GM12878 (cell line): ENCODE results near the gene NTN3. TPM values are rescaled to one million over a fixed set of nuclear protein-coding genes. Genes with fewer than 3 reads are reported as not detected.

Source experiments
- ATAC-seq: fragments of 200-7000 bp; cut with Tn5 transposase; 3 replicates; pipeline ENCODE4 v1.9.1; 2020; ENCODE audit warnings: mild to moderate bottlenecking, moderate library complexity
- BruUV-seq: library from RNA; stranded (reverse); fragments of 400-500 nt; replicated peaks from 2 replicates; lab custom pipeline; 2021; lab: Mats Ljungman, UMichigan
- CTCF ChIA-PET: fragments of 300-600 bp; sonication (Branson Sonifier 250); formaldehyde crosslinking; extraction: SDS; loops from one replicate; lab custom pipeline; 2021; ENCODE audit warnings: inconsistent platforms; lab: Yijun Ruan, JAX
- POLR2A ChIA-PET: fragments of 350-600 bp; formaldehyde crosslinking; extraction: SDS; loops from one replicate; lab custom pipeline; 2021; ENCODE audit warnings: inconsistent platforms; lab: Charles Lee
- RAD21 ChIA-PET: fragments of 300-600 bp; sonication (Branson Sonifier 250); formaldehyde crosslinking; loops from one replicate; lab custom pipeline; 2023; ENCODE audit warnings: antibody characterized with exemption; ENCODE audit not compliant: unreplicated experiment; lab: Charles Lee
- SMC1A ChIA-PET: fragments of 300-600 bp; sonication (Branson Sonifier 250); formaldehyde crosslinking; loops from one replicate; lab custom pipeline; 2023; ENCODE audit not compliant: unreplicated experiment, uncharacterized antibody; lab: Charles Lee
- DNase-seq: peaks from one replicate; pipeline ENCODE4 v3.0.0-alpha.2; 2011; ENCODE audit warnings: low read depth, low spot score
- FAIRE-seq: peaks from 3 replicates; lab custom pipeline; 2011; peaks lifted over from hg19 to GRCh38; lab: Jason Lieb, UNC
- H2AFZ ChIP-seq: 2 replicates; pipeline ENCODE4 v1.6.0; 2011; ENCODE audit warnings: low read depth, low read length, control low read depth; ENCODE audit not compliant: control insufficient read depth
- H3K27ac ChIP-seq: 2 replicates; pipeline ENCODE4 v1.5.1; 2011; ENCODE audit warnings: control low read depth; ENCODE audit not compliant: control insufficient read depth, insufficient read depth
- H3K27me3 ChIP-seq, 2 experiments: replicated peaks in 1 of 2; 2 replicates each; pipeline versions ENCODE4 v1.6.0 to v1.6.1; 2011; ENCODE audit warnings: low read length in 1 of 2; ENCODE audit not compliant: control insufficient read depth in 2 of 2, insufficient read depth in 2 of 2
- H3K36me3 ChIP-seq, 2 experiments: 2 replicates each; pipeline ENCODE4 v1.5.1; 2011; ENCODE audit warnings: low read length in 1 of 2; ENCODE audit not compliant: control insufficient read depth in 2 of 2, insufficient read depth in 2 of 2
- H3K4me1 ChIP-seq: 2 replicates; pipeline ENCODE4 v1.6.1; 2011; ENCODE audit warnings: mild to moderate bottlenecking, low read length, moderate library complexity, mixed read lengths; ENCODE audit not compliant: control insufficient read depth, insufficient read depth
- H3K4me2 ChIP-seq: 2 replicates; pipeline ENCODE4 v1.6.0; 2011; ENCODE audit warnings: control low read depth; ENCODE audit not compliant: control insufficient read depth, insufficient read depth
- H3K4me3 ChIP-seq: fragments of 200-600 bp; sonication (generic); 2 replicates; pipeline ENCODE4 v1.5.1; 2016
- H3K79me2 ChIP-seq: 2 replicates; pipeline ENCODE4 v1.6.0; 2011; ENCODE audit warnings: low read length; ENCODE audit not compliant: control insufficient read depth, insufficient read depth
- H3K9ac ChIP-seq: 2 replicates; pipeline ENCODE4 v1.8.0; 2011; ENCODE audit warnings: low read length, control low read depth, mixed read lengths; ENCODE audit not compliant: control insufficient read depth, insufficient read depth
- H3K9me3 ChIP-seq: replicated peaks from 3 replicates; pipeline ENCODE4 v1.5.1; 2011; ENCODE audit warnings: mild to moderate bottlenecking, low read length; ENCODE audit not compliant: control insufficient read depth, insufficient read depth
- H4K20me1 ChIP-seq: 2 replicates; pipeline ENCODE4 v1.6.0; 2011; ENCODE audit not compliant: control insufficient read depth, insufficient read depth
- CHD2 ChIP-seq: IDR thresholded peaks from 2 replicates; pipeline ENCODE4 v1.6.1; 2011; ENCODE audit warnings: low read depth, low read length, improper control_type of control experiment, borderline replicate concordance
- CREB1 ChIP-seq: IDR thresholded peaks from 2 replicates; pipeline ENCODE4 v1.6.1; 2012; ENCODE audit warnings: low read depth, mild to moderate bottlenecking, inconsistent platforms
- ESRRA ChIP-seq: IDR thresholded peaks from 2 replicates; pipeline ENCODE4 v1.6.1; 2012; ENCODE audit warnings: mild to moderate bottlenecking, low read length, improper control_type of control experiment
- EZH2 ChIP-seq: IDR thresholded peaks from 2 replicates; pipeline ENCODE4 v1.6.1; 2012; ENCODE audit warnings: low read depth, mild to moderate bottlenecking, control low read depth, inconsistent platforms, low read length, borderline replicate concordance; ENCODE audit not compliant: control insufficient read depth
- POLR2A ChIP-seq: IDR thresholded peaks from 2 replicates; pipeline ENCODE4 v1.6.1; 2011; ENCODE audit warnings: low read depth, mild to moderate bottlenecking, low read length
- ZBED1 ChIP-seq: IDR thresholded peaks from 2 replicates; pipeline ENCODE4 v1.6.1; 2016; ENCODE audit warnings: borderline replicate concordance
- ZSCAN29 ChIP-seq: fragments of 450-650 bp; IDR thresholded peaks from 2 replicates; pipeline ENCODE4 v1.6.1; 2017; ENCODE audit warnings: mild to moderate bottlenecking, moderate library complexity
- WGBS: methylation state at CpG from one replicate; pipeline ENCODE4 v1.1.6; 2016; ENCODE audit warnings: low lambda C conversion rate; ENCODE audit not compliant: insufficient replicate concordance, insufficient coverage; ENCODE audit errors: missing lambda C conversion rate; 5-methylcytosine and 5-hydroxymethylcytosine counted together
- in situ Hi-C: fragments of 300-500 bp; cut with MboI; formaldehyde crosslinking; loops from 9 replicates; pipeline ENCODE4 v1.14.3; 2018; ENCODE audit warnings: mixed read lengths
- intact Hi-C: fragments of 100-400 bp; cut with micrococcal nuclease; formaldehyde crosslinking; loops from one replicate; pipeline ENCODE4 v1.14.2; 2022; ENCODE audit not compliant: unreplicated experiment
- polyA plus RNA-seq, 11 experiments: library from polyadenylated mRNA; depleted of rRNA in 4 of 11; unstranded in 6 of 11; stranded (reverse) in 5 of 11; fragments of >200 nt; fragmentation: Nextera tagmentation in 4 of 11; fragmentation: Illumina TruSeq in 1 of 11; extraction: Ambion mirVana in 4 of 11; extraction: Trizol in 1 of 11; gene quantifications; 1 replicate in 1 of 11; 2 replicates in 10 of 11; pipeline versions ENCODE4 v1.2.1 to v1.2.3, GENCODE V29; 2011 to 2016; ENCODE audit warnings: inconsistent platforms in 2 of 11, missing spikeins in 2 of 11, low read depth in 1 of 11
- total RNA-seq, 4 experiments: library from RNA; depleted of rRNA in 3 of 4; stranded (reverse); fragments of >200 nt in 3 of 4; fragmentation: Illumina TruSeq in 1 of 4; extraction: Trizol in 1 of 4; gene quantifications; 2 replicates each; pipeline versions ENCODE4 v1.2.1 to v1.2.3, GENCODE V29; 2013 to 2021
- TF ChIP-seq, protein P1 (sequence below): fragments of 450-650 bp; IDR thresholded peaks from 2 replicates; pipeline ENCODE4 v1.6.1; 2014; ENCODE audit warnings: mild to moderate bottlenecking
- TF ChIP-seq, protein P2 (sequence below), 3 experiments: IDR thresholded peaks in 2 of 3; conservative IDR thresholded peaks in 1 of 3; 2 replicates each; pipeline ENCODE4 v1.5.1; 2011; ENCODE audit warnings: low read depth in 3 of 3, low read length in 3 of 3, mild to moderate bottlenecking in 3 of 3, control low read depth in 2 of 3, moderate library complexity in 2 of 3, inconsistent platforms in 1 of 3, mixed read lengths in 1 of 3; ENCODE audit not compliant: control insufficient read depth in 2 of 3, insufficient read depth in 1 of 3; ENCODE audit errors: extremely low read depth in 1 of 3

The NTN3 gene
- total and polyA plus RNA-seq, 10 of the 15 experiments (the other 5 are each of a cell fraction or from before 2014, with no cell fraction given), result 0.04 TPM; not detected in 9

DNA sequence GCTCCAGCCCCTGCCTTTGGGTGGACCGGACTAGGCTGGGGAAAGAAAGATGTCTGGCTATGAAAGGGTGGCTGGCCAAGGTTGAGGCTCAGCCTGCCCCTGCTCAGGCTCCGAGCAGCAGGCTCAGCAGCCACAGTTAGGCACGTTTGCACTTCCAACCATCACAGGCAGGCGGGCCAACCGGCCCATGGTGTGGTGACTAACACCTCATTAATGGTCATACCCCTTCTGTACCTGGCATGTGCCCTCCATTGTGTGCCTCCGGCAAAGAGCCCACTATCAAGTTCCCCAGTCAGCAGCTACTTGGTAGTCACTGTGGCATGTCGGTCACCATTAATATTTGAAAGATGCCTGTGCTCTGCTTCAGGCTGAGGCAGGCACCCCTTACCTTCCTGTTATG is 10.6 kb downstream of the NTN3 start:
- H4K20me1 ChIP-seq, result no peaks in the 10 kb centered on the region
- TF ChIP-seq ZSCAN29 (no peak), POLR2A (no peak), EZH2 (no peak), ESRRA (no peak), CHD2 (no peak), ZBED1 (no peak), CREB1 (no peak)
- TF ChIP-seq, protein P1, sequence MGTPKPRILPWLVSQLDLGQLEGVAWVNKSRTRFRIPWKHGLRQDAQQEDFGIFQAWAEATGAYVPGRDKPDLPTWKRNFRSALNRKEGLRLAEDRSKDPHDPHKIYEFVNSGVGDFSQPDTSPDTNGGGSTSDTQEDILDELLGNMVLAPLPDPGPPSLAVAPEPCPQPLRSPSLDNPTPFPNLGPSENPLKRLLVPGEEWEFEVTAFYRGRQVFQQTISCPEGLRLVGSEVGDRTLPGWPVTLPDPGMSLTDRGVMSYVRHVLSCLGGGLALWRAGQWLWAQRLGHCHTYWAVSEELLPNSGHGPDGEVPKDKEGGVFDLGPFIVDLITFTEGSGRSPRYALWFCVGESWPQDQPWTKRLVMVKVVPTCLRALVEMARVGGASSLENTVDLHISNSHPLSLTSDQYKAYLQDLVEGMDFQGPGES, result no peak
- TF ChIP-seq, protein P2, sequence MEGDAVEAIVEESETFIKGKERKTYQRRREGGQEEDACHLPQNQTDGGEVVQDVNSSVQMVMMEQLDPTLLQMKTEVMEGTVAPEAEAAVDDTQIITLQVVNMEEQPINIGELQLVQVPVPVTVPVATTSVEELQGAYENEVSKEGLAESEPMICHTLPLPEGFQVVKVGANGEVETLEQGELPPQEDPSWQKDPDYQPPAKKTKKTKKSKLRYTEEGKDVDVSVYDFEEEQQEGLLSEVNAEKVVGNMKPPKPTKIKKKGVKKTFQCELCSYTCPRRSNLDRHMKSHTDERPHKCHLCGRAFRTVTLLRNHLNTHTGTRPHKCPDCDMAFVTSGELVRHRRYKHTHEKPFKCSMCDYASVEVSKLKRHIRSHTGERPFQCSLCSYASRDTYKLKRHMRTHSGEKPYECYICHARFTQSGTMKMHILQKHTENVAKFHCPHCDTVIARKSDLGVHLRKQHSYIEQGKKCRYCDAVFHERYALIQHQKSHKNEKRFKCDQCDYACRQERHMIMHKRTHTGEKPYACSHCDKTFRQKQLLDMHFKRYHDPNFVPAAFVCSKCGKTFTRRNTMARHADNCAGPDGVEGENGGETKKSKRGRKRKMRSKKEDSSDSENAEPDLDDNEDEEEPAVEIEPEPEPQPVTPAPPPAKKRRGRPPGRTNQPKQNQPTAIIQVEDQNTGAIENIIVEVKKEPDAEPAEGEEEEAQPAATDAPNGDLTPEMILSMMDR (IDR thresholded peaks at IDR 0.05 in 2 of 3, conservative IDR thresholded peaks at IDR 0.05 in 1 of 3; ENCODE audit: control insufficient read depth in 2 of 3, extremely low read depth in 1 of 3, insufficient read depth in 1 of 3, low read depth in 3 of 3, low read length in 3 of 3), result no peak
- H2AFZ ChIP-seq, result no peak overlapping the region
- peaks cover 3% of the 10 kb centered on the region for H3K4me1 ChIP-seq
- no peaks in the 10 kb centered on the region for H3K27me3 ChIP-seq
- CTCF ChIA-PET, result no interaction called here
- no TSS peak for BruUV-seq
- RAD21 ChIA-PET, result no interaction called here
- SMC1A ChIA-PET, result no interaction called here
- intact Hi-C loops (no loop called here), in situ Hi-C loops (no loop called here)
- no peak overlapping the region for H3K27ac ChIP-seq
- H3K79me2 ChIP-seq, result no peaks in the 10 kb centered on the region
- DNase-seq (no peak), FAIRE-seq (no peak), ATAC-seq (no peak)
- H3K4me2 ChIP-seq, result no peak overlapping the region
- H3K4me3 ChIP-seq, result no peak overlapping the region
- POLR2A ChIA-PET, result no interaction called here
- no peaks in the 10 kb centered on the region for H3K9me3 ChIP-seq
- H3K36me3 ChIP-seq, result no peaks in the 10 kb centered on the region
- no peak overlapping the region for H3K9ac ChIP-seq
- WGBS, result 88% methylated on average over 7 of the region's 7 CpGs
